ENCODE measurements around the gene GLRX. TPM values are rescaled to one million over a fixed set of nuclear protein-coding genes. Genes with fewer than 3 reads are reported as not detected.

Gene GLRX
- total RNA-seq, 1 experiment from 2014 or later, result 8.3 TPM

DNA sequence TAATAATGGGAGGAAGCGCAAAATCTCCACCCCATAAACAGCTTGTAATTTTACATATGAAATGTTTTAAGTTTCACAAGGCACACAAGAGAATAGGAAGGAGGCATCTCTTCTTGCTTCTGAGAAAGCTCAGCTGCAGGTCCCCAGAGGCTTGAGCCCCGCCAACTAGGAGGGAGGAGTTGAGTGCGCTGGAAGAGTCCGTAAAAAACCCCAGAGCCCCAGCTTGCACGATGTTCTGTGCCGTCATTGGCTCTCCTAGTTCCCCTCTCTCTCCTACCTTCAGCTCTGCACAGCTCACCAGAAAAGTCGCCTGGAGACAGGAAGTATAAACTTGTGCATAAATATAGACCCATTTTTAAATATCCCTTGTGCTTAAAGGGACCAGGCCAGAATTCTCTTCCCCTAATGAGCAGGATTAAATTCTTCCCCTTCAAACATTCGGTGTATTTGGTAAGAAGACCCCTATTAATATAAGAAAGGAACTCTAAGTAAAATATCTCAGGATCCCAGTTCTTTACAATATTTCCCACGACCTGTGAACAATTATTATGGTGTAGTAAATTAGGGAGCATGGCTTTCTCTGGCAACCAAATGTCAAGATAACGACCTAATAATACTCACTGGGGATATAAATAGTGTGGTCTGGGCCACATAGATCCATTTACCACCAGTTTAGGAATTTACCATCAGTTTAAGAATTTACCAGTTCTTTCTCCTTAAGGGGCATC is 13.7 kb downstream of the GLRX start:
- peak; percentile 27 for DNase-seq (ENCODE audit: low read depth)

GRCh38 chr5:95808013-95808685 is 14.4 kb downstream of the GLRX start:
- no peak for DNase-seq (ENCODE audit: low read depth)

DNA sequence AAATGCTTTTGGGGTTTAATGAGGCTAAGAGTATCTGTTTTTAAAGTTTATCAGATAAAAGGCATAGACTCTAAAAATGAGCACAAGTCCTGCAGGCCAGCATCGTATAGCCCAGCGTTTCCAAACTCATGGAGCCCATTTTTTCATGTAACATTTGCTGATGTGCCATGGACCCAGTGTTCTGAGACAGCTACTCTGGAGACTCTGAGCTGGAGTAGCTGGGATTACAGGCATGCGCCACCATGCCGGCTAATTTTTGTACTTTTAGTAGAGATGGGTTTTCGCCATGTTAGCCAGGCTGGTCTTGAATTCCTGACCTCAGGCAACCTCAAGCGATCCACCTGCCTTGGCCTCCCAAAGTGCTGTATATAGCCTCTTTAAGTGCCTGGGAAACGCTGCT is 15.8 kb downstream of the GLRX start:
- DNase-seq (ENCODE audit: low read depth), result no peak

DNA sequence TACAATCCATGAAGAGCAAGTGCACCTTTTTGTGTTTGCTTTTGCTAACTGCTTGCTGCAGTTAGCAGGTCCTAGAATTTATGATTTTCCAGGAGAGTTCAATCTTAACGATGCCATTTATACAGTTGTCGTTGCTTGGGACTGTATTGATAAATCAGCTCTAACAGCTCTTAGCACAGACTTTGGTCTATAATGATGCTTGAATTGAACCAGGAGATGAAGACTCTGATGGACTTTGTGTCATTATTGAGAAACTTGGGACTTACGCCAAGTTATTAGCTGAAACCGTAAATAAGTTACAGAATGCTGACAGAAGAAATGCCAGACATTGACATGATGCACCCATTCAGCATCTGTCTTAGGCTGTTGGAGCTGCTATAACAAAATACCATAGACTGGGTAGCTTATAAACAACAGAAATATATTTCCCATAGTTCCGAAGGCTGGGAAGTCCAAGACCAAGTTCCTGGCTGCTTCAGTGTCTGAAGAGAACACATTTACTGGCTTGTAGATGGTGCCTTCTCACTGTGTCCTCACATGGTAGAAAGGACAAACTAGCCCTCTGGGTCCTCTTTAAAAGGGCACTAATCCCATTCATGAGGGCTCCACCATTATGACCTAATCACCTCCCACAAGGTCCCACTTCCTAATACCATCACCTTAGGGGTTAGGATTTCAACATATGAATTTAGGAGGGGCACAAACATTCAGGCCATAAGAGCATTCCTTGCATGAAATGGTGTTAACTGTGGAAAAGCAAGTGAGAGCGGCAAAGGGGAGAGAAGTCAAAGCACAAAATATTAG is 17.6 kb downstream of the GLRX start:
- DNase-seq (ENCODE audit: low read depth), result no peak

GRCh38 chr5:95803271-95804148 is 19.0 kb downstream of the GLRX start:
- DNase-seq (ENCODE audit: low read depth), result no peak

DNA sequence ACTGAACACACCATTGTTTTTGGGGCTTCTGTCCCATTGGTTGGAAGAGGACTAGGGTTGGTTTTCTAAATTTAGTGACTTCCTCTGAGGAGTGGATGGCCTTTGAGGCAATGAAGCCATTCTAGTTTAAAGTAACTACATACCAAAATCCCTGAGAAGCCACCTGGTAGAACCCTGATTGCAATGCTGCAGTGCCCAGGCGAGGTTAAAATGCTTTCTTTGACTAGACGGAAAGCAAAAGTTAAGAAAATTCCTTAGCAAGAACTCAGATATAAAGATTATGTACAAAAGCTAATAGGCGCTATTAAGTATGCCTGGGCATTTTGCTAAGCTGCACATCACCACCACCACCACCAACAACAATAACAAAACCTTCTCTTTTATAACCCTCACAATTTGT is 20.6 kb downstream of the GLRX start:
- no peak for DNase-seq (ENCODE audit: low read depth)

- no peak for DNase-seq (ENCODE audit: low read depth)
Observed at GRCh38 chr5:95801532-95801931, 21.0 kb downstream of the GLRX start.

DNA sequence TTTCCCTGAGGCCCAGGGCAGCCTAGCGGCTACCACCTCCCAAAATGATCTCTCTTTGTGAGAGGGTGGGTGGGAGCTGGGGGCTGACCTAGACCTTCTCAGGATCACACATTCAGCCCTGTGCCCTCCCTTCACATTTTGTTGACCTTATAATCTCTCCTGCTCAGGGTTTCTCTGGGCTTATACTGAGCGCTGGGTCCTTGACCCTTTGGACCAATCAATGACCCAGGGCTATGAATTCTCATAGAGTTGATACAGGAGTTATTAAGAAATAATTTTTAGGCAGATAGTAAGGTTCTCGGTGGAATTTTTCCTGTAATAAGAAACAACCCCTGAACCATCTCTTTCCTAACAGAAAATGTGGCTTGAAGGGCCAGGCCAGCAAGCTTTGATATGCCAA is 22.0 kb downstream of the GLRX start:
- DNase-seq (ENCODE audit: low read depth), result no peak

- DNase-seq (ENCODE audit: low read depth), result no peak
Observed at GRCh38 chr5:95799191-95799835, 23.2 kb downstream of the GLRX start.

DNA sequence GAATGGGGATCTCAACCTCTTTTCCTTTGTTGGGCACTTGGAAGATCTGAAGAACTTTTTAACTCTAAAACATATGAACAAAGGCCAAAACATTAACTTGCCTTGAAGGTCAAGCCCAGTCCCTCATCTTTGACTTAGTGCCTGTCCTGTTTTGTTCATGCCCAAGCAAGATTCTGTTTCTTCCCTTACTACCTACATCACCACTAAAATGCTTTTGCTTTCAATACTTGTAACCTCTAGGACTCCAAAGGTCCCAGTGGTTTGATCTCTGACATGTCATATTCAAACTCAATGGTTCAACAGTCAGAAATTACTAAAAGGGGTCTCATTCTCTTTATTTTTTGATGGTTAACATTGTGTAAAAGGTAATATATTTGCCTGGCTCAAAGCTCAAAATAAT is 24.0 kb downstream of the GLRX start:
- DNase-seq (ENCODE audit: low read depth), result no peak

DNA sequence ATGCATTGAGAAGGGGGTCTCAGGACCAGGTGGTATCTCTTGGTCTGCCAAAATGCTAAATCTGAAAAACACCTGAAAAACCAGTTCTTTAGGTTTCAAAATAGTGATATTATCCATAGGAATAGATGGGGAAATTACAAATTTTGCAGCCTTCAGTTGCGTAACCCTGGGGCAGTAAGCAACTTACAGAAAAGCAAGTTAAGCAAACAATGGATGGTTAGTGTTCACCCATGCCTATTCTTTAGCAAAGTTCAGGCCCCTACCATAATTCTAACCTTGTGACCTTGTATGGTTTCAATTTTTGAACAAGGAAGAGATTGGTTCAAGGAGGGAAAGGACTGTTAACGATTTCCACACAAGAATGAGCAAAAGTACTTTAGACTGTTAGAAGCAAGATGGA is 24.5 kb downstream of the GLRX start:
- no peak for DNase-seq (ENCODE audit: low read depth)

DNA sequence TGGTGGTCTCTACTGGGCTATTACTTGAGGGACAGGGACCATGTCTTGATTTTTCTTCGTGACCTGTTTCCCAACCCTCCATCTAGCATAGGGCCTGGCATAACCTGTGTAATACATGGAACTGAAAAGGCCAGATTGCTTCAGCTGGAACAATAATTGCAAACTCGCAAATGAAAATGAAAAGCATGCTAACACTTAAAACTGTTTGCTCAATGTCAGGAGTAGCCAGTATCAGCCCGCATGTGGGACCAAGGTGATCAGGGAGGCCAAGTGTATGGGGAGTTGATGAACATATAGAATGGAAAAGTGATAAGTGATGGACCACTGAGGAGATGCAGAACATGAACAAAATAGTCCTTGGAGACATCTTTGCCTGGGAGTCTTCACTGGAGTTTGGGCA is 25.2 kb downstream of the GLRX start:
- no peak for DNase-seq (ENCODE audit: low read depth)

- DNase-seq (ENCODE audit: low read depth), result no peak
Observed at GRCh38 chr5:95794070-95794516, 28.4 kb downstream of the GLRX start.

DNA sequence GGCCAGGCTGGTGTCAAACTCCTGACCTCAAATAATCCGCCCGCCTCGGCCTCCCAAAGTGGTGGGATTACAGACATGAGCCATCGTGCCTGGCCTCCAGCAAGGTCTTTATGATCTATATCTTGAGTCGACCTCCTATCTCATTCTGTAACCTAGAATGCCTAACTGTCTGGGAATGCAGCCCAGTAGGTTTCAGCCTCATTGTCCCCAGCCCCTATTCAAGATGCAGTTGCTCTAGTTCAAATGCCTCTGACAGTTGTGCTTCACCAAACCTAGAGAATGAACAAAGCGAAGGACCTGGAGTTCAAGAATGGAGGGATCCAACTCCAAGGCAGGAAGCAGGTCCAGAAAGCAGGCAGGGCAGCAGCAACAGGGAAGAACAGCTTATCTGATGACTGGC is 30.8 kb downstream of the GLRX start:
- no peak for DNase-seq (ENCODE audit: low read depth)

GRCh38 chr5:95788493-95788892 is 34.0 kb downstream of the GLRX start:
- DNase-seq (ENCODE audit: low read depth), result no peak

GRCh38 chr5:95786821-95787418 is 35.6 kb downstream of the GLRX start:
- DNase-seq (ENCODE audit: low read depth), result no peak

DNA sequence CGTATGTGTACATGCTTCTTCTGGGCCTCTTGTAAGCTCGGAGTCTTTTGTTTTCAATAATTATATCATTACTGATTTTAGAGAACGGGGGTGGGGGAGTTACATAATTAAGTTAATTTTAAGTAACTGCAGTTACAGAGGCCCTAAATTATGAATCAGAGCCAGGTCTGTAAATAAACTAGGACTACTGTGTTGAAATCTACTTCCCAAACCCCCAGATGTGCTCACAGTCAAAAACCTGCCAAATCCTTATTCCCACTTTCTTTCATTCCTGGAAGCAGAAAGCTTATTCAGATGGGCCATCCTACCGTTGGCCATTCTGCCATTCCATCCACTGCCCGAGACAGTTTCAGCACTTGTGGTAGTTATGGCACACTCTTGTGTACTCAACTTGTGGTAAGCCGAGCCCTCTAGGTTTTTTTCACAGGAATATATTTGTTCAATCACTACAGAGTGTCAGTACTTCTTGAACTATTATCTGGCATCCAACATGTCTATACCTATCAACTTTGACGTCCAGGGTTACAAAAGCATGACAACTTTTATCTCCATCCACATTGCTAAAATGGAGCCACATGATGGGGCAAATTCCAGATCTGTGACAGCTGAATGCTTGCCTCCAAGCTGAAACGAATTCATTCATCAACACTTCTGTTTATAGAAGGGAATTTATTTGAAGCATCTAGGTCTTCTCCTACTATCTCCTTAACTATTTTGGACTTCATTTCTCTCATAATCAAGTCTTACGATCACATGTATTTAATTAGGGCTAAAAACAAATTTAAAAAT is 37.8 kb downstream of the GLRX start:
- no peak for DNase-seq (ENCODE audit: low read depth)

- no peak for DNase-seq (ENCODE audit: low read depth)
Observed at GRCh38 chr5:95783661-95784060, 38.9 kb downstream of the GLRX start.

GRCh38 chr5:95782181-95782580 is 40.3 kb downstream of the GLRX start:
- no peak for DNase-seq (ENCODE audit: low read depth)

DNA sequence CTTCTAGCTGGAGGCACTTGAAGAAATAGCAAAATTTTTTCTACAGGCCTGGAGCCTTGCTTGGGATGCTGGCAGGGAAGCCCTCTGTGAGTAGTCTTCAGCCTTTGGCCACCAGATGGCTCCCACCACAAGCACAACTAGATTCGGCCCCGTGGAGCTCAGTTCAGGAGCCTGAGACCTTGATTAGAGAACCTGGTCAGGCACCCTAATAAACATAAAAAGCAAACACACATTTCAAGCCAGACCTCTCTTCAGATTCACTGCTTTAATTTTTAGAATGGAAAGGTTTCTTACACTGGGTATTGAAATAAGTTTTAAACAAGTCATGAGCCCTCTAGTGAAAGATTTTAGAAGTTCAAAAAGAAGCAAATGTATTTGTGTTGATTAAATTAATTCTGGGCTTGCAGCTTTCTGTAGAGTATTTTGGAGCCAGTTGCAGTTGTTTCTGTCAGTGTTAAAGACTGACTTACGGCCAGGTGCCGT is 41.4 kb downstream of the GLRX start:
- DNase-seq (ENCODE audit: low read depth), result peak; percentile 74

Measured in Daoy (cell line).